ENCODE measurements around the gene SCGB1C2.

SCGB1C2 gene

GRCh38 chr17:156094-156621 is 18.8 kb downstream of the SCGB1C2 start:
- no peak overlapping the region for H3K9ac ChIP-seq (ENCODE audit: low read depth, low read length, poor library complexity, severe bottlenecking)
- no peaks in the 10 kb centered on the region for H3K79me2 ChIP-seq (ENCODE audit: insufficient read depth, low read length)
- no peaks in the 10 kb centered on the region for H3F3A ChIP-seq (ENCODE audit: low read depth)
- no peaks in the 10 kb centered on the region for H3K9me2 ChIP-seq (replicated peaks; ENCODE audit: low read depth, low read length)
- H3K9me3 ChIP-seq (ENCODE audit: insufficient read depth, low read depth, low read length) = peaks cover 3% of the 10 kb centered on the region; the same call in 1 of the 2 replicates
- no peak overlapping the region for H3K4me3 ChIP-seq (ENCODE audit: low read length, poor library complexity, severe bottlenecking)
- no peak overlapping the region for H2AFZ ChIP-seq (ENCODE audit: low read length)
- no peak for TF ChIP-seq EZH2phosphoT487 (IDR thresholded peaks at IDR 0.05; ENCODE audit: borderline replicate concordance)
- no peak for TF ChIP-seq CTCF (conservative IDR thresholded peaks at IDR 0.05; ENCODE audit: low read length)
- H3K4me1 ChIP-seq (ENCODE audit: insufficient read depth, low read length, poor library complexity, severe bottlenecking) = no peaks in the 10 kb centered on the region
- no peaks in the 10 kb centered on the region for H3K27me3 ChIP-seq (ENCODE audit: insufficient read depth, low read length, poor library complexity, severe bottlenecking)
- no peaks in the 10 kb centered on the region for H3K36me3 ChIP-seq (ENCODE audit: insufficient read depth, low read length)
- H3K4me2 ChIP-seq (ENCODE audit: low read depth, low read length, poor library complexity, severe bottlenecking) = no peak overlapping the region
- no peaks in the 10 kb centered on the region for H4K20me1 ChIP-seq (ENCODE audit: insufficient read depth, low read length, poor library complexity, severe bottlenecking)

GRCh38 chr17:156946-157345 is 19.6 kb downstream of the SCGB1C2 start:
- Histone ChIP-seq H4K20me1 (ENCODE audit: insufficient read depth, low read length, poor library complexity, severe bottlenecking) (no peaks in the 10 kb centered on the region), H3K4me1 (ENCODE audit: insufficient read depth, low read length, poor library complexity, severe bottlenecking) (no peaks in the 10 kb centered on the region), H3K9me2 (replicated peaks; ENCODE audit: low read depth, low read length) (no peaks in the 10 kb centered on the region), H3K9ac (ENCODE audit: low read depth, low read length, poor library complexity, severe bottlenecking) (no peak overlapping the region), H3K4me3 (ENCODE audit: low read length, poor library complexity, severe bottlenecking) (no peak overlapping the region), H3K9me3 (ENCODE audit: insufficient read depth, low read depth, low read length) (peaks cover 4% of the 10 kb centered on the region; the same call in 1 of the 2 replicates), H3K79me2 (ENCODE audit: insufficient read depth, low read length) (no peaks in the 10 kb centered on the region), H3F3A (ENCODE audit: low read depth) (no peaks in the 10 kb centered on the region), H3K4me2 (ENCODE audit: low read depth, low read length, poor library complexity, severe bottlenecking) (no peak overlapping the region), H3K36me3 (ENCODE audit: insufficient read depth, low read length) (no peaks in the 10 kb centered on the region), H3K27me3 (ENCODE audit: insufficient read depth, low read length, poor library complexity, severe bottlenecking) (no peaks in the 10 kb centered on the region), H2AFZ (ENCODE audit: low read length) (no peak overlapping the region)
- no peak for TF ChIP-seq EZH2phosphoT487 (IDR thresholded peaks at IDR 0.05; ENCODE audit: borderline replicate concordance)

- H3F3A ChIP-seq (ENCODE audit: low read depth) = no peaks in the 10 kb centered on the region
- no peak overlapping the region for H3K4me2 ChIP-seq (ENCODE audit: low read depth, low read length, poor library complexity, severe bottlenecking)
- H4K20me1 ChIP-seq (ENCODE audit: insufficient read depth, low read length, poor library complexity, severe bottlenecking) = no peaks in the 10 kb centered on the region
- H3K9me3 ChIP-seq (ENCODE audit: insufficient read depth, low read depth, low read length) = peaks cover 4% of the 10 kb centered on the region; the same call in 1 of the 2 replicates
- H3K4me3 ChIP-seq (ENCODE audit: low read length, poor library complexity, severe bottlenecking) = no peak overlapping the region
- H3K27me3 ChIP-seq (ENCODE audit: insufficient read depth, low read length, poor library complexity, severe bottlenecking) = no peaks in the 10 kb centered on the region
- no peaks in the 10 kb centered on the region for H3K4me1 ChIP-seq (ENCODE audit: insufficient read depth, low read length, poor library complexity, severe bottlenecking)
- TF ChIP-seq CTCF (conservative IDR thresholded peaks at IDR 0.05; ENCODE audit: low read length) (no peak), EZH2phosphoT487 (IDR thresholded peaks at IDR 0.05; ENCODE audit: borderline replicate concordance) (no peak)
- no peaks in the 10 kb centered on the region for H3K36me3 ChIP-seq (ENCODE audit: insufficient read depth, low read length)
- no peak overlapping the region for H2AFZ ChIP-seq (ENCODE audit: low read length)
- H3K9me2 ChIP-seq (replicated peaks; ENCODE audit: low read depth, low read length) = no peaks in the 10 kb centered on the region
- H3K79me2 ChIP-seq (ENCODE audit: insufficient read depth, low read length) = no peaks in the 10 kb centered on the region
- no peak overlapping the region for H3K9ac ChIP-seq (ENCODE audit: low read depth, low read length, poor library complexity, severe bottlenecking)
Observed at GRCh38 chr17:157901-158300, 20.5 kb downstream of the SCGB1C2 start.

- Histone ChIP-seq H3K9ac (ENCODE audit: low read depth, low read length, poor library complexity, severe bottlenecking) (no peak overlapping the region), H2AFZ (ENCODE audit: low read length) (no peak overlapping the region), H3K4me3 (ENCODE audit: low read length, poor library complexity, severe bottlenecking) (no peak overlapping the region), H3K9me2 (replicated peaks; ENCODE audit: low read depth, low read length) (no peaks in the 10 kb centered on the region), H3K36me3 (ENCODE audit: insufficient read depth, low read length) (no peaks in the 10 kb centered on the region), H3K4me2 (ENCODE audit: low read depth, low read length, poor library complexity, severe bottlenecking) (no peak overlapping the region), H3K9me3 (ENCODE audit: insufficient read depth, low read depth, low read length) (peaks cover 4% of the 10 kb centered on the region; the same call in 1 of the 2 replicates), H4K20me1 (ENCODE audit: insufficient read depth, low read length, poor library complexity, severe bottlenecking) (no peaks in the 10 kb centered on the region), H3K4me1 (ENCODE audit: insufficient read depth, low read length, poor library complexity, severe bottlenecking) (no peaks in the 10 kb centered on the region), H3K27me3 (ENCODE audit: insufficient read depth, low read length, poor library complexity, severe bottlenecking) (no peaks in the 10 kb centered on the region), H3F3A (ENCODE audit: low read depth) (no peaks in the 10 kb centered on the region), H3K79me2 (ENCODE audit: insufficient read depth, low read length) (no peaks in the 10 kb centered on the region)
- TF ChIP-seq EZH2phosphoT487 (IDR thresholded peaks at IDR 0.05; ENCODE audit: borderline replicate concordance) (no peak), CTCF (conservative IDR thresholded peaks at IDR 0.05; ENCODE audit: low read length) (no peak)
Observed at GRCh38 chr17:158379-158778, 21.0 kb downstream of the SCGB1C2 start.

Measured in Loucy (cell line).